Ovary (tissue), 3 donors: ENCODE results near the gene RIPOR3.

Experiments
- EP300 ChIP-seq: sonication (generic); formaldehyde crosslinking; IDR thresholded peaks from one replicate; pipeline ENCODE4 v1.6.1; 2017; ENCODE audit warnings: antibody characterized with exemption
- POLR2A ChIP-seq: fragments of 450-650 bp; IDR thresholded peaks from one replicate; pipeline ENCODE4 v1.6.1; 2017; ENCODE audit warnings: antibody characterized with exemption, mild to moderate bottlenecking, moderate library complexity
- TF ChIP-seq, protein P1 (sequence below), 3 donors: fragments of 450-650 bp in 2 of 3; fragments of 200-600 bp in 1 of 3; IDR thresholded peaks; one replicate each; pipeline versions ENCODE4 v1.5.1 to v1.8.0; 2016 to 2022; ENCODE audit warnings: antibody characterized with exemption in 3 of 3, mild to moderate bottlenecking in 1 of 3
- donor health status: DM: no; HTN: no; CAD: no.

GRCh38 chr20:50634191-50634590, 57.2 kb downstream of the RIPOR3 start:
- TF ChIP-seq, protein P1, sequence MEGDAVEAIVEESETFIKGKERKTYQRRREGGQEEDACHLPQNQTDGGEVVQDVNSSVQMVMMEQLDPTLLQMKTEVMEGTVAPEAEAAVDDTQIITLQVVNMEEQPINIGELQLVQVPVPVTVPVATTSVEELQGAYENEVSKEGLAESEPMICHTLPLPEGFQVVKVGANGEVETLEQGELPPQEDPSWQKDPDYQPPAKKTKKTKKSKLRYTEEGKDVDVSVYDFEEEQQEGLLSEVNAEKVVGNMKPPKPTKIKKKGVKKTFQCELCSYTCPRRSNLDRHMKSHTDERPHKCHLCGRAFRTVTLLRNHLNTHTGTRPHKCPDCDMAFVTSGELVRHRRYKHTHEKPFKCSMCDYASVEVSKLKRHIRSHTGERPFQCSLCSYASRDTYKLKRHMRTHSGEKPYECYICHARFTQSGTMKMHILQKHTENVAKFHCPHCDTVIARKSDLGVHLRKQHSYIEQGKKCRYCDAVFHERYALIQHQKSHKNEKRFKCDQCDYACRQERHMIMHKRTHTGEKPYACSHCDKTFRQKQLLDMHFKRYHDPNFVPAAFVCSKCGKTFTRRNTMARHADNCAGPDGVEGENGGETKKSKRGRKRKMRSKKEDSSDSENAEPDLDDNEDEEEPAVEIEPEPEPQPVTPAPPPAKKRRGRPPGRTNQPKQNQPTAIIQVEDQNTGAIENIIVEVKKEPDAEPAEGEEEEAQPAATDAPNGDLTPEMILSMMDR (IDR thresholded peaks at IDR 0.05) = no peak
- no peak for TF ChIP-seq POLR2A
- no peak for TF ChIP-seq EP300
